Measurements from ENCODE around the gene OVCH2. TPM values are rescaled to one million over a fixed set of nuclear protein-coding genes. Genes with fewer than 3 reads are reported as not detected.

Gene OVCH2
- total RNA-seq, 2 experiments from 2014 or later, result not detected

GRCh38 chr11:7657306-7658025, 48.8 kb downstream of the OVCH2 start:
- TF ChIP-seq, protein P1, sequence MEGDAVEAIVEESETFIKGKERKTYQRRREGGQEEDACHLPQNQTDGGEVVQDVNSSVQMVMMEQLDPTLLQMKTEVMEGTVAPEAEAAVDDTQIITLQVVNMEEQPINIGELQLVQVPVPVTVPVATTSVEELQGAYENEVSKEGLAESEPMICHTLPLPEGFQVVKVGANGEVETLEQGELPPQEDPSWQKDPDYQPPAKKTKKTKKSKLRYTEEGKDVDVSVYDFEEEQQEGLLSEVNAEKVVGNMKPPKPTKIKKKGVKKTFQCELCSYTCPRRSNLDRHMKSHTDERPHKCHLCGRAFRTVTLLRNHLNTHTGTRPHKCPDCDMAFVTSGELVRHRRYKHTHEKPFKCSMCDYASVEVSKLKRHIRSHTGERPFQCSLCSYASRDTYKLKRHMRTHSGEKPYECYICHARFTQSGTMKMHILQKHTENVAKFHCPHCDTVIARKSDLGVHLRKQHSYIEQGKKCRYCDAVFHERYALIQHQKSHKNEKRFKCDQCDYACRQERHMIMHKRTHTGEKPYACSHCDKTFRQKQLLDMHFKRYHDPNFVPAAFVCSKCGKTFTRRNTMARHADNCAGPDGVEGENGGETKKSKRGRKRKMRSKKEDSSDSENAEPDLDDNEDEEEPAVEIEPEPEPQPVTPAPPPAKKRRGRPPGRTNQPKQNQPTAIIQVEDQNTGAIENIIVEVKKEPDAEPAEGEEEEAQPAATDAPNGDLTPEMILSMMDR (IDR thresholded peaks at IDR 0.05), result no peak
- intact Hi-C loops (cut with micrococcal nuclease), result no loop called here
- Mint-ChIP-seq H3K27ac (no peak overlapping the region), H3K4me1 (ENCODE audit: low read depth) (no peaks in the 10 kb centered on the region), H3K36me3 (ENCODE audit: low read depth) (peaks cover 5% of the 10 kb centered on the region), H3K9me3 (no peaks in the 10 kb centered on the region), H3K27me3 (no peaks in the 10 kb centered on the region), H3K4me3 (no peak overlapping the region)
- CTCF ChIA-PET, result interaction anchor here (0.7 to 2.0 kb wide), 9 partner anchors 8 to 304 kb away, joined by 3 to 8 read pairs (median 3); partner anchors contain the start of gene PPFIBP2
- POLR2A ChIA-PET, result no interaction called here
- no peak for ATAC-seq
- peak; percentile 29 for DNase-seq

DNA sequence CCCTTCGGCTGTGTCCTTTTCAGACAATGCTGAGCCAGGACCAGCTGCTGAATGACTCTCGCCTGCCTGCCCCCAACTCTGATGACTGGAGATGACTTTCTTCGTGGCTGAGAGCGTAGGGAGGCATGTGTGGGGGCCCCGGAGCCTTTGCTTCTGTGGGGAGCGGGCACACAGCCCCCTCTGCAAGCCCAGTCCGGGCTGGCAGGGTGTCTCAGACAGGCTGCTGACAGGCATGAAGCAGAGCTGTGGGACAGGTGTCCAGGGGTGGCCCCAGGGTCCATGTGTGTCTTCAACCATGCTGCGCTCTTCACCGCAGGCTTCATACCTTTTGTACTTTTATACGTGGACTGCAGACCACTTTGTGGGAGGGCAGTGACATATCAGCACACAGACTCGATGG, 49.6 kb downstream of the OVCH2 start:
- no peak overlapping the region for H3K27ac Mint-ChIP-seq
- no peaks in the 10 kb centered on the region for H3K9me3 Mint-ChIP-seq
- peaks cover 6% of the 10 kb centered on the region for H3K36me3 Mint-ChIP-seq (ENCODE audit: low read depth)
- ATAC-seq (no peak), DNase-seq (no peak)
- H3K4me1 Mint-ChIP-seq (ENCODE audit: low read depth), result no peaks in the 10 kb centered on the region
- intact Hi-C loops (cut with micrococcal nuclease), result no loop called here
- TF ChIP-seq, protein P1 (IDR thresholded peaks at IDR 0.05), result no peak
- POLR2A ChIA-PET, result no interaction called here
- no peaks in the 10 kb centered on the region for H3K27me3 Mint-ChIP-seq
- H3K4me3 Mint-ChIP-seq, result no peak overlapping the region
- CTCF ChIA-PET, result interaction anchor here (0.7 to 2.0 kb wide), 9 partner anchors 9 to 304 kb away, joined by 3 to 8 read pairs (median 3); partner anchors contain the start of gene PPFIBP2

- no peaks in the 10 kb centered on the region for H3K27me3 Mint-ChIP-seq
- peaks cover 8% of the 10 kb centered on the region for H3K36me3 Mint-ChIP-seq (ENCODE audit: low read depth)
- H3K27ac Mint-ChIP-seq, result no peak overlapping the region
- ATAC-seq (no peak), DNase-seq (no peak)
- CTCF ChIA-PET, result interaction anchor here (2.0 kb wide), 1 partner anchor 10 kb away, joined by 8 read pairs; no protein-coding TSS in a partner anchor
- no peaks in the 10 kb centered on the region for H3K4me1 Mint-ChIP-seq (ENCODE audit: low read depth)
- POLR2A ChIA-PET, result no interaction called here
- TF ChIP-seq, protein P1 (IDR thresholded peaks at IDR 0.05), result no peak
- H3K9me3 Mint-ChIP-seq, result no peaks in the 10 kb centered on the region
- intact Hi-C loops (cut with micrococcal nuclease), result no loop called here
- H3K4me3 Mint-ChIP-seq, result no peak overlapping the region
Measured at GRCh38 chr11:7655253-7656217, 50.7 kb downstream of the OVCH2 start.

DNA sequence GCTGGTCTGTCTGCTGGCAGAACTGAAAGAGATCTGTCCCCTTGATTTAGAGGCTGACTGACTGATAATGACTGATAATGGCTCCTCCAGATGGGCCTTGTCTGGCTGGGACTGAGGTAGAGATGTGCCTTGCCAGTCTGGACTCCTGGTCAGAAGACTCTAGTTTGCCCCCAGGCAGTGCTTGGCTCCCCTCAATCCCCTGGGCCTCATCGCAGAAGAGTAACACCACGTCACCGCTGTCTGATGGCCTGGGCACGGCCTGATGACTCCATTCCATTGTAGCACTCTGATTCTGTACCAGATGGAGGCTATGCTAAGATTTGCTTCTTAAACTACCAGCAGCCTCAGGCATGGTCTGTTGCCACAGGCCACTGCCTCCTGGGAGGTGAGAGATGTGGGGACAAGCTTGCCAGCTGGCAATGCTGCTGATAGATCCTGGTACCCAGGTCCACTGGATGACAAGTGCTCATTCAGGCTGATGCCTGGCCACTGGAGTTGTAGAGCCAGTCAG, 52.0 kb downstream of the OVCH2 start:
- Mint-ChIP-seq H3K4me1 (ENCODE audit: low read depth) (no peaks in the 10 kb centered on the region), H3K9me3 (no peaks in the 10 kb centered on the region), H3K4me3 (no peak overlapping the region), H3K36me3 (ENCODE audit: low read depth) (peaks cover 8% of the 10 kb centered on the region), H3K27me3 (no peaks in the 10 kb centered on the region), H3K27ac (no peak overlapping the region)
- CTCF ChIA-PET, result no interaction called here
- DNase-seq, result no peak
- intact Hi-C loops (cut with micrococcal nuclease), result no loop called here
- POLR2A ChIA-PET, result no interaction called here
- TF ChIP-seq, protein P1 (IDR thresholded peaks at IDR 0.05), result no peak
- no peak for ATAC-seq
